IMR-90 (cell line): ENCODE measurements around the gene DDR1. TPM values are rescaled to one million over a fixed set of nuclear protein-coding genes. Genes with fewer than 3 reads are reported as not detected.

Experiments used
- ATAC-seq: fragments of 200-7000 bp; cut with Tn5 transposase; 2 replicates; pipeline ENCODE4 v1.9.1; 2020; ENCODE audit warnings: low read depth, mild to moderate bottlenecking, moderate library complexity
- BruUV-seq: library from RNA; stranded (reverse); fragments of 400-500 nt; replicated peaks from 2 replicates; lab custom pipeline; 2021; lab: Mats Ljungman, UMichigan
- CTCF ChIA-PET: fragments of 300-600 bp; formaldehyde crosslinking; extraction: SDS; loops from one replicate; lab custom pipeline; 2021; ENCODE audit warnings: antibody characterized with exemption; lab: Yijun Ruan, JAX
- POLR2A ChIA-PET: fragments of 300-600 bp; sonication (Branson Sonifier 250); formaldehyde crosslinking; loops from one replicate; lab custom pipeline; 2022; ENCODE audit warnings: antibody characterized with exemption; ENCODE audit not compliant: unreplicated experiment; lab: Charles Lee
- DNase-seq: peaks from one replicate; pipeline ENCODE4 v3.0.0; 2013
- H2AFZ ChIP-seq: replicated peaks from 2 replicates; pipeline ENCODE3; 2013; ENCODE audit warnings: low read length, mild to moderate bottlenecking; ENCODE audit not compliant: poor library complexity
- H2AK5ac ChIP-seq: 2 replicates; pipeline ENCODE4 v1.6.1; 2013; ENCODE audit warnings: low read depth, low read length, inconsistent platforms
- H2AK9ac ChIP-seq: replicated peaks from 2 replicates; pipeline ENCODE3; 2013; ENCODE audit warnings: mild to moderate bottlenecking, low read depth, low read length, moderate library complexity; ENCODE audit not compliant: poor library complexity
- H2BK120ac ChIP-seq: 2 replicates; pipeline ENCODE4 v1.6.1; 2013; ENCODE audit warnings: low read depth, low read length, inconsistent platforms
- H2BK15ac ChIP-seq: 3 replicates; pipeline ENCODE4 v1.6.1; 2013; ENCODE audit warnings: low read depth, low read length, inconsistent platforms
- H2BK20ac ChIP-seq: 2 replicates; pipeline ENCODE4 v1.6.1; 2013; ENCODE audit warnings: low read depth, mild to moderate bottlenecking, inconsistent platforms, low read length, moderate library complexity
- H2BK5ac ChIP-seq: 2 replicates; pipeline ENCODE4 v1.6.1; 2013; ENCODE audit warnings: mild to moderate bottlenecking, low read depth, low read length, inconsistent platforms; ENCODE audit not compliant: poor library complexity, severe bottlenecking
- H3K14ac ChIP-seq: replicated peaks from 2 replicates; pipeline ENCODE4 v1.6.1; 2013; ENCODE audit warnings: low read depth, low read length, inconsistent platforms
- H3K18ac ChIP-seq: 2 replicates; pipeline ENCODE4 v1.6.1; 2013; ENCODE audit warnings: low read depth, low read length, control low read depth
- H3K23ac ChIP-seq: 2 replicates; pipeline ENCODE4 v1.6.1; 2013; ENCODE audit warnings: low read depth, low read length, inconsistent platforms
- H3K27ac ChIP-seq: 2 replicates; pipeline ENCODE4 v1.5.1; 2013; ENCODE audit warnings: mild to moderate bottlenecking, control low read depth, low read length; ENCODE audit not compliant: insufficient read depth
- H3K27me3 ChIP-seq: 2 replicates; pipeline ENCODE4 v1.6.1; 2013; ENCODE audit warnings: low read length; ENCODE audit not compliant: control insufficient read depth, insufficient read depth
- H3K36me3 ChIP-seq: 2 replicates; pipeline ENCODE4 v1.6.1; 2013; ENCODE audit warnings: low read length, mixed read lengths; ENCODE audit not compliant: control insufficient read depth, insufficient read depth
- H3K4ac ChIP-seq: 2 replicates; pipeline ENCODE4 v1.6.1; 2013; ENCODE audit warnings: low read depth, low read length, inconsistent platforms
- H3K4me1 ChIP-seq: 2 replicates; pipeline ENCODE4 v1.6.1; 2013; ENCODE audit warnings: low read length, mixed read lengths; ENCODE audit not compliant: control insufficient read depth, insufficient read depth
- H3K4me2 ChIP-seq: 2 replicates; pipeline ENCODE4 v1.6.1; 2013; ENCODE audit warnings: low read depth, mild to moderate bottlenecking, control low read depth, low read length, moderate library complexity
- H3K4me3 ChIP-seq: 2 replicates; pipeline ENCODE4 v1.5.1; 2013; ENCODE audit warnings: low read depth, mild to moderate bottlenecking, control low read depth, low read length, moderate library complexity; ENCODE audit not compliant: insufficient read depth
- H3K56ac ChIP-seq: 2 replicates; pipeline ENCODE4 v1.6.1; 2013; ENCODE audit warnings: low read length, inconsistent platforms; ENCODE audit not compliant: insufficient read depth; ENCODE audit errors: extremely low read depth
- H3K79me1 ChIP-seq, 2 experiments: 2 replicates each; pipeline ENCODE4 v1.6.1; 2013; ENCODE audit warnings: low read length in 2 of 2, inconsistent platforms in 1 of 2, low read depth in 1 of 2
- H3K9ac ChIP-seq: 2 replicates; pipeline ENCODE4 v1.6.1; 2013; ENCODE audit warnings: low read depth, low read length, control low read depth
- H3K9me1 ChIP-seq: 2 replicates; pipeline ENCODE4 v1.6.1; 2013; ENCODE audit warnings: low read length, inconsistent platforms; ENCODE audit not compliant: insufficient read depth
- H3K9me3 ChIP-seq: 2 replicates; pipeline ENCODE4 v1.6.1; 2013; ENCODE audit warnings: low read length; ENCODE audit not compliant: control insufficient read depth, insufficient read depth
- H4K20me1 ChIP-seq: 2 replicates; pipeline ENCODE4 v1.6.1; 2013; ENCODE audit warnings: low read length, inconsistent platforms; ENCODE audit not compliant: insufficient read depth
- H4K5ac ChIP-seq: 2 replicates; pipeline ENCODE4 v1.6.1; 2013; ENCODE audit warnings: mild to moderate bottlenecking, low read depth, low read length, control low read depth
- H4K8ac ChIP-seq, 2 experiments: 2 replicates each; pipeline ENCODE4 v1.6.1; 2013; ENCODE audit warnings: low read depth in 2 of 2, low read length in 2 of 2, control low read depth in 1 of 2, inconsistent platforms in 1 of 2
- H4K91ac ChIP-seq: 2 replicates; pipeline ENCODE4 v1.6.1; 2013; ENCODE audit warnings: low read depth, low read length, inconsistent platforms; ENCODE audit not compliant: insufficient read depth
- BHLHE40 ChIP-seq: fragments of 150-350 bp; IDR thresholded peaks from 2 replicates; pipeline ENCODE4 v1.6.1; 2016; ENCODE audit warnings: mild to moderate bottlenecking, low read depth, low read length
- CEBPB ChIP-seq: IDR thresholded peaks from 2 replicates; pipeline ENCODE4 v1.6.1; 2012; ENCODE audit warnings: low read depth, low read length, improper control_type of control experiment
- CHD1 ChIP-seq: IDR thresholded peaks from 2 replicates; pipeline ENCODE4 v1.6.1; 2012; ENCODE audit warnings: low read depth, low read length, improper control_type of control experiment
- FOS ChIP-seq: fragments of 150-350 bp; IDR thresholded peaks from 2 replicates; pipeline ENCODE4 v1.6.1; 2016; ENCODE audit warnings: low read depth, low read length
- MAFK ChIP-seq: IDR thresholded peaks from 2 replicates; pipeline ENCODE4 v1.6.1; 2012; ENCODE audit warnings: low read depth, low read length, improper control_type of control experiment
- MAZ ChIP-seq: IDR thresholded peaks from 2 replicates; pipeline ENCODE4 v1.6.1; 2012; ENCODE audit warnings: low read depth, mild to moderate bottlenecking, low read length, improper control_type of control experiment, moderate library complexity, borderline replicate concordance
- MXI1 ChIP-seq: IDR thresholded peaks from 2 replicates; pipeline ENCODE4 v1.6.1; 2012; ENCODE audit warnings: low read depth, mild to moderate bottlenecking, low read length, moderate library complexity, borderline replicate concordance
- NFE2L2 ChIP-seq: fragments of 150-350 bp; IDR thresholded peaks from 2 replicates; pipeline ENCODE4 v1.6.1; 2016; ENCODE audit warnings: low read depth, mild to moderate bottlenecking, low read length
- POLR2A ChIP-seq: IDR thresholded peaks from 2 replicates; pipeline ENCODE4 v1.6.1; 2012; ENCODE audit warnings: mild to moderate bottlenecking, low read depth, low read length
- RAD21 ChIP-seq: IDR thresholded peaks from 2 replicates; pipeline ENCODE4 v1.6.1; 2012; ENCODE audit warnings: low read length, improper control_type of control experiment
- RCOR1 ChIP-seq: IDR thresholded peaks from 2 replicates; pipeline ENCODE4 v1.6.1; 2012; ENCODE audit warnings: mild to moderate bottlenecking, low read length, improper control_type of control experiment; ENCODE audit not compliant: insufficient replicate concordance
- RFX5 ChIP-seq: IDR thresholded peaks from 2 replicates; pipeline ENCODE4 v1.8.0; 2012; ENCODE audit warnings: low read depth, mild to moderate bottlenecking, low read length, moderate library complexity
- SMC3 ChIP-seq: fragments of 150-350 bp; IDR thresholded peaks from 2 replicates; pipeline ENCODE4 v1.6.1; 2016; ENCODE audit warnings: low read depth, mild to moderate bottlenecking, antibody characterized with exemption, low read length, moderate library complexity
- WGBS, 2 experiments: methylation state at CpG; one replicate each; pipeline versions ENCODE4 v1.1.5 to v1.1.7; 2013; ENCODE audit warnings: missing lambda C conversion rate in 2 of 2; ENCODE audit not compliant: insufficient read length in 1 of 2; ENCODE audit errors: extremely low coverage in 2 of 2; 5-methylcytosine and 5-hydroxymethylcytosine counted together
- dilution Hi-C: fragments of 300-500 bp; cut with HindIII; formaldehyde crosslinking; loops from one replicate; pipeline ENCODE4 v1.14.3; 2018; ENCODE audit warnings: low sequenced_read_pairs; ENCODE audit not compliant: unreplicated experiment
- in situ Hi-C: fragments of 300-500 bp; cut with MboI; formaldehyde crosslinking; loops from 3 replicates; pipeline ENCODE4 v1.14.3; 2019; ENCODE audit warnings: low sequenced_read_pairs, inconsistent platforms, mixed read lengths
- intact Hi-C: fragments of 100-400 bp; cut with micrococcal nuclease; formaldehyde crosslinking; loops from 2 replicates; pipeline ENCODE4 v1.10.0; 2022
- polyA plus RNA-seq, 3 experiments: library from polyadenylated mRNA; depleted of rRNA; stranded (reverse); fragments of >200 nt; gene quantifications; 2 replicates each; pipeline ENCODE4 v1.2.3, GENCODE V29; 2012; ENCODE audit warnings: low replicate concordance in 1 of 3
- total RNA-seq: library from RNA; depleted of rRNA; stranded (reverse); fragments of >200 nt; gene quantifications from 2 replicates; pipeline ENCODE4 v1.2.3, GENCODE V29; 2012
- TF ChIP-seq, protein P1 (sequence below): fragments of 150-350 bp; IDR thresholded peaks from 2 replicates; pipeline ENCODE4 v1.6.1; 2017; ENCODE audit warnings: mild to moderate bottlenecking, antibody characterized with exemption, low read length, low read depth
- TF ChIP-seq, protein P2 (sequence below): fragments of 150-350 bp; IDR thresholded peaks from 2 replicates; pipeline ENCODE4 v1.6.1; 2016; ENCODE audit warnings: low read depth, mild to moderate bottlenecking, low read length, moderate library complexity, borderline replicate concordance
- TF ChIP-seq, protein P3 (sequence below): conservative IDR thresholded peaks from 2 replicates; pipeline ENCODE4 v1.5.1; 2012; ENCODE audit warnings: mild to moderate bottlenecking, low read depth, low read length, improper control_type of control experiment

Gene DDR1
- total and polyA plus RNA-seq, 2 of the 4 experiments (the other 2 are of a cell fraction) = 5.6 to 19.6 TPM

DNA sequence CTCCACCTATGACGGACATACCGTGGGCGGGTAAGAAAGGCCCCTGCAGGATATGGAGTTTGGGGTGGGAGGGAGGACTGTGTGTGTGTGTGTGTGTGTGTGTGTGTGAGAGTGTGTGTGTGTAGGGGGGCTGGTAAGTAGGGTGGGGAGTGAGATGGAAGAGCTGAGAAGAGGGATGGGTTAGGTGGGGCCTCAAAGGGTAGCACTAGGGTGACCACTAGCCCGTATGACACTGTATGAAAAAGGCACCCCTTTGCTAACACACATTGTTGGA lies 7.1 kb downstream of the DDR1 start:
- ATAC-seq = no peak
- Histone ChIP-seq H2BK20ac (no peak overlapping the region), H4K91ac (no peak overlapping the region), H2BK120ac (no peak overlapping the region), H4K5ac (no peak overlapping the region), H3K9me3 (no peaks in the 10 kb centered on the region), H2BK15ac (no peak overlapping the region), H4K20me1 (no peaks in the 10 kb centered on the region; the same call in 1 of the 2 replicates), H2AFZ (no peak overlapping the region), H3K9me1 (peaks cover 3% of the 10 kb centered on the region; the same call in 1 of the 2 replicates), H3K4me2 (no peak overlapping the region), H4K8ac (no peak overlapping the region), H3K79me1 (peaks cover 10 to 39% of the 10 kb centered on the region in 2 experiments), H3K4me3 (no peak overlapping the region), H3K27ac (no peak overlapping the region), H3K56ac (no peak overlapping the region), H3K23ac (no peak overlapping the region), H3K4me1 (peaks cover 13% of the 10 kb centered on the region), H2AK9ac (no peak overlapping the region), H3K9ac (no peak overlapping the region), H3K4ac (no peak overlapping the region), H3K14ac (no peak overlapping the region), H2BK5ac (no peak overlapping the region), H3K27me3 (no peaks in the 10 kb centered on the region), H3K36me3 (peaks cover 53% of the 10 kb centered on the region), H2AK5ac (no peak overlapping the region), H3K18ac (no peak overlapping the region)
- intact Hi-C loops (no loop called here), in situ Hi-C loops (no loop called here), dilution Hi-C loops (no loop called here)
- no TSS peak for BruUV-seq
- WGBS, 2 experiments = 100% methylated on average over 1 of the region's 4 CpGs; no CpG with 5 or more reads in 1 of the 2 experiments
- CTCF ChIA-PET = no interaction called here
- TF ChIP-seq POLR2A = no peak
- TF ChIP-seq RFX5 = no peak
- no peak for TF ChIP-seq SMC3
- TF ChIP-seq, protein P1, sequence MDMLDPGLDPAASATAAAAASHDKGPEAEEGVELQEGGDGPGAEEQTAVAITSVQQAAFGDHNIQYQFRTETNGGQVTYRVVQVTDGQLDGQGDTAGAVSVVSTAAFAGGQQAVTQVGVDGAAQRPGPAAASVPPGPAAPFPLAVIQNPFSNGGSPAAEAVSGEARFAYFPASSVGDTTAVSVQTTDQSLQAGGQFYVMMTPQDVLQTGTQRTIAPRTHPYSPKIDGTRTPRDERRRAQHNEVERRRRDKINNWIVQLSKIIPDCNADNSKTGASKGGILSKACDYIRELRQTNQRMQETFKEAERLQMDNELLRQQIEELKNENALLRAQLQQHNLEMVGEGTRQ = no peak
- no peak for TF ChIP-seq RCOR1
- TF ChIP-seq MAZ = no peak
- TF ChIP-seq CHD1 = no peak
- TF ChIP-seq NFE2L2 = no peak
- no peak for TF ChIP-seq MXI1
- TF ChIP-seq BHLHE40 = no peak
- no peak for TF ChIP-seq FOS
- no peak for TF ChIP-seq RAD21
- TF ChIP-seq, protein P2, sequence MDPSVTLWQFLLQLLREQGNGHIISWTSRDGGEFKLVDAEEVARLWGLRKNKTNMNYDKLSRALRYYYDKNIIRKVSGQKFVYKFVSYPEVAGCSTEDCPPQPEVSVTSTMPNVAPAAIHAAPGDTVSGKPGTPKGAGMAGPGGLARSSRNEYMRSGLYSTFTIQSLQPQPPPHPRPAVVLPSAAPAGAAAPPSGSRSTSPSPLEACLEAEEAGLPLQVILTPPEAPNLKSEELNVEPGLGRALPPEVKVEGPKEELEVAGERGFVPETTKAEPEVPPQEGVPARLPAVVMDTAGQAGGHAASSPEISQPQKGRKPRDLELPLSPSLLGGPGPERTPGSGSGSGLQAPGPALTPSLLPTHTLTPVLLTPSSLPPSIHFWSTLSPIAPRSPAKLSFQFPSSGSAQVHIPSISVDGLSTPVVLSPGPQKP = no peak
- no peak for TF ChIP-seq MAFK
- TF ChIP-seq, protein P3, sequence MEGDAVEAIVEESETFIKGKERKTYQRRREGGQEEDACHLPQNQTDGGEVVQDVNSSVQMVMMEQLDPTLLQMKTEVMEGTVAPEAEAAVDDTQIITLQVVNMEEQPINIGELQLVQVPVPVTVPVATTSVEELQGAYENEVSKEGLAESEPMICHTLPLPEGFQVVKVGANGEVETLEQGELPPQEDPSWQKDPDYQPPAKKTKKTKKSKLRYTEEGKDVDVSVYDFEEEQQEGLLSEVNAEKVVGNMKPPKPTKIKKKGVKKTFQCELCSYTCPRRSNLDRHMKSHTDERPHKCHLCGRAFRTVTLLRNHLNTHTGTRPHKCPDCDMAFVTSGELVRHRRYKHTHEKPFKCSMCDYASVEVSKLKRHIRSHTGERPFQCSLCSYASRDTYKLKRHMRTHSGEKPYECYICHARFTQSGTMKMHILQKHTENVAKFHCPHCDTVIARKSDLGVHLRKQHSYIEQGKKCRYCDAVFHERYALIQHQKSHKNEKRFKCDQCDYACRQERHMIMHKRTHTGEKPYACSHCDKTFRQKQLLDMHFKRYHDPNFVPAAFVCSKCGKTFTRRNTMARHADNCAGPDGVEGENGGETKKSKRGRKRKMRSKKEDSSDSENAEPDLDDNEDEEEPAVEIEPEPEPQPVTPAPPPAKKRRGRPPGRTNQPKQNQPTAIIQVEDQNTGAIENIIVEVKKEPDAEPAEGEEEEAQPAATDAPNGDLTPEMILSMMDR = no peak
- TF ChIP-seq CEBPB = no peak
- POLR2A ChIA-PET = no interaction called here
- DNase-seq = no peak
